HepG2 (cell line): Measurements from ENCODE around the gene LSM2. TPM values are rescaled to one million over a fixed set of nuclear protein-coding genes. Genes with fewer than 3 reads are reported as not detected.

Source experiments
- AGO1 ChIP-seq: fragments of 200-400 bp; formaldehyde crosslinking; IDR thresholded peaks from 2 replicates; pipeline ENCODE4 v1.6.1; 2017; ENCODE audit warnings: mild to moderate bottlenecking, low read depth, low read length, moderate library complexity; ENCODE audit not compliant: poor library complexity, severe bottlenecking
- AGO2 ChIP-seq: fragments of 200-400 bp; formaldehyde crosslinking; optimal IDR thresholded peaks from 2 replicates; pipeline ENCODE3; 2017; ENCODE audit warnings: mild to moderate bottlenecking, low read depth, low read length, moderate library complexity
- CENPX ChIP-seq: sonication (generic); formaldehyde crosslinking; IDR thresholded peaks from 2 replicates; pipeline ENCODE4 v1.9.0; 2021; ENCODE audit warnings: mild to moderate bottlenecking, missing genetic modification reagents, moderate library complexity
- DRAP1 ChIP-seq: IDR thresholded peaks from 2 replicates; pipeline ENCODE4 v1.6.1; 2016; ENCODE audit warnings: missing genetic modification reagents, missing compliant biosample characterization
- MTF2 ChIP-seq: sonication (generic); formaldehyde crosslinking; IDR thresholded peaks from 2 replicates; pipeline ENCODE4 v1.5.0; 2020; ENCODE audit warnings: missing genetic modification reagents, borderline replicate concordance
- NR2F2 ChIP-seq: IDR thresholded peaks from 2 replicates; pipeline ENCODE4 v1.6.1; 2012; ENCODE audit warnings: low read depth, inconsistent platforms, borderline replicate concordance
- RBFOX2 ChIP-seq: fragments of 200-400 bp; formaldehyde crosslinking; IDR thresholded peaks from 2 replicates; pipeline ENCODE4 v1.6.1; 2017; ENCODE audit warnings: low read depth, mild to moderate bottlenecking, low read length
- RXRA ChIP-seq: sonication (generic); formaldehyde crosslinking; IDR thresholded peaks from 2 replicates; pipeline ENCODE4 v1.5.1; 2020; ENCODE audit warnings: missing genetic modification reagents
- TRAFD1 ChIP-seq: sonication (generic); formaldehyde crosslinking; IDR thresholded peaks from 2 replicates; pipeline ENCODE4 v1.5.1; 2020; ENCODE audit warnings: missing genetic modification reagents, mild to moderate bottlenecking, borderline replicate concordance
- ZBTB3 ChIP-seq: sonication (generic); formaldehyde crosslinking; IDR thresholded peaks from 2 replicates; pipeline ENCODE4 v1.4.0; 2020; ENCODE audit warnings: low read depth, mild to moderate bottlenecking, moderate library complexity, missing genetic modification reagents, borderline replicate concordance
- ZFP91 ChIP-seq: sonication (generic); formaldehyde crosslinking; IDR thresholded peaks from 2 replicates; pipeline ENCODE4 v1.9.0; 2022; ENCODE audit warnings: missing genetic modification reagents, mild to moderate bottlenecking, borderline replicate concordance
- ZNF275 ChIP-seq: sonication (generic); formaldehyde crosslinking; IDR thresholded peaks from 2 replicates; pipeline ENCODE4 v1.8.0; 2022; ENCODE audit warnings: missing genetic modification reagents, mild to moderate bottlenecking, inconsistent platforms, borderline replicate concordance
- ZNF296 ChIP-seq: sonication (generic); formaldehyde crosslinking; conservative IDR thresholded peaks from 2 replicates; pipeline ENCODE4 v1.5.0; 2020; ENCODE audit warnings: mild to moderate bottlenecking, missing genetic modification reagents
- ZNF451 ChIP-seq: sonication (generic); formaldehyde crosslinking; IDR thresholded peaks from 2 replicates; pipeline ENCODE4 v1.5.0; 2020; ENCODE audit warnings: mild to moderate bottlenecking, missing genetic modification reagents
- ZNF564 ChIP-seq: sonication (generic); formaldehyde crosslinking; IDR thresholded peaks from 2 replicates; pipeline ENCODE4 v1.8.1; 2023; ENCODE audit warnings: mild to moderate bottlenecking, missing genetic modification reagents
- ZNF598 ChIP-seq: sonication (generic); formaldehyde crosslinking; IDR thresholded peaks from 2 replicates; pipeline ENCODE4 v1.5.1; 2020; ENCODE audit warnings: mild to moderate bottlenecking, missing genetic modification reagents, borderline replicate concordance
- ZNF687 ChIP-seq: sonication (generic); formaldehyde crosslinking; IDR thresholded peaks from 2 replicates; pipeline ENCODE4 v1.5.1; 2020; ENCODE audit warnings: mild to moderate bottlenecking, missing genetic modification reagents, moderate library complexity
- ZNF766 ChIP-seq: sonication (generic); formaldehyde crosslinking; IDR thresholded peaks from 2 replicates; pipeline ENCODE4 v1.5.0; 2020; ENCODE audit warnings: missing genetic modification reagents, borderline replicate concordance
- ZNF780A ChIP-seq: sonication (generic); formaldehyde crosslinking; IDR thresholded peaks from 2 replicates; pipeline ENCODE4 v1.8.0; 2022; ENCODE audit warnings: mild to moderate bottlenecking, missing genetic modification reagents, moderate library complexity
- ZSCAN25 ChIP-seq: sonication (generic); formaldehyde crosslinking; IDR thresholded peaks from 2 replicates; pipeline ENCODE4 v1.8.0; 2022; ENCODE audit warnings: mild to moderate bottlenecking, missing genetic modification reagents
- polyA plus RNA-seq, 8 experiments: library from polyadenylated mRNA; depleted of rRNA in 3 of 8; stranded (reverse) in 7 of 8; unstranded in 1 of 8; fragments of >200 nt; fragmentation: Illumina TruSeq in 4 of 8; extraction: Trizol in 4 of 8; gene quantifications; 2 replicates each; pipeline versions ENCODE4 v1.2.1 to v1.2.3, GENCODE V29; 2011 to 2016; ENCODE audit warnings: low read depth in 4 of 8, missing spikeins in 1 of 8, mixed read lengths in 1 of 8; ENCODE audit not compliant: insufficient read depth in 1 of 8
- total RNA-seq, 5 experiments: library from RNA; depleted of rRNA; stranded (reverse); fragments of >200 nt; fragmentation: Illumina TruSeq; extraction: Trizol; gene quantifications; 2 replicates each; pipeline ENCODE4 v1.2.3, GENCODE V29; 2016; ENCODE audit warnings: low read depth in 1 of 5

The LSM2 gene
- total and polyA plus RNA-seq, 2 of the 13 experiments (the other 11 are each of a cell fraction or from before 2014, with no cell fraction given) = 69.4 to 90.5 TPM

- TF ChIP-seq ZNF687 (CRISPR knock-in tag) (peak; percentile 59), RXRA (CRISPR knock-in tag) (0 out of 2 replicates have a peak, but pooled peaks have one; percentile 16), ZNF296 (CRISPR knock-in tag) (no peak), DRAP1 (CRISPR knock-in tag) (no peak), ZBTB3 (CRISPR knock-in tag) (no peak), AGO1 (no peak), MTF2 (CRISPR knock-in tag) (no peak), ZNF766 (CRISPR knock-in tag) (no peak), ZNF275 (CRISPR knock-in tag) (no peak), AGO2 (peak; percentile 56), CENPX (CRISPR knock-in tag) (no peak), ZNF564 (CRISPR knock-in tag) (no peak), ZNF451 (CRISPR knock-in tag) (no peak), TRAFD1 (CRISPR knock-in tag) (no peak), NR2F2 (no peak), RBFOX2 (no peak), ZNF780A (CRISPR knock-in tag) (no peak), ZSCAN25 (peak; percentile 16; the same call in 1 of the 2 replicates), ZFP91 (CRISPR knock-in tag) (0 out of 2 replicates have a peak, but pooled peaks have one; percentile 19), ZNF598 (no peak)
Measured at GRCh38 chr6:31762878-31763618, 43.7 kb downstream of the LSM2 start (continued).
